H1 (cell line): ENCODE data around the gene DSE. TPM values are rescaled to one million over a fixed set of nuclear protein-coding genes. Genes with fewer than 3 reads are reported as not detected.

Source experiments
- CTCF ChIA-PET: fragments of 300-600 bp; sonication (Branson Sonifier 250); formaldehyde crosslinking; loops from one replicate; lab custom pipeline; 2021; ENCODE audit not compliant: partially characterized antibody; lab: Charles Lee
- POLR2A ChIA-PET: fragments of 300-600 bp; sonication (Branson Sonifier 250); formaldehyde crosslinking; loops from one replicate; lab custom pipeline; 2021; ENCODE audit warnings: inconsistent platforms; ENCODE audit not compliant: partially characterized antibody; lab: Charles Lee
- DNase-seq, 2 experiments: peaks; one replicate each; pipeline versions ENCODE4 v3.0.0 to v3.0.0-alpha.2; 2010 to 2022; ENCODE audit warnings: low spot score in 2 of 2, low read depth in 1 of 2, mixed read lengths in 1 of 2
- FAIRE-seq: peaks from 2 replicates; lab custom pipeline; 2011; peaks lifted over from hg19 to GRCh38; lab: Jason Lieb, UNC
- H2AFZ ChIP-seq: 2 replicates; pipeline ENCODE4 v1.8.1; 2012; ENCODE audit warnings: low read length, inconsistent platforms
- H2AK5ac ChIP-seq: 2 replicates; pipeline ENCODE4 v1.6.1; 2013; ENCODE audit warnings: low read depth, low read length
- H2BK120ac ChIP-seq: replicated peaks from 2 replicates; pipeline ENCODE3; 2013; ENCODE audit warnings: low read depth, low read length, inconsistent platforms
- H2BK12ac ChIP-seq: 2 replicates; pipeline ENCODE4 v1.6.1; 2013; ENCODE audit warnings: low read depth, low read length
- H2BK15ac ChIP-seq: 2 replicates; pipeline ENCODE4 v1.6.1; 2013; ENCODE audit warnings: low read length
- H2BK20ac ChIP-seq: 2 replicates; pipeline ENCODE4 v1.6.1; 2013; ENCODE audit warnings: low read length
- H2BK5ac ChIP-seq: 2 replicates; pipeline ENCODE4 v1.6.1; 2013; ENCODE audit warnings: low read depth, low read length
- H3K14ac ChIP-seq: 2 replicates; pipeline ENCODE4 v1.6.1; 2013; ENCODE audit warnings: inconsistent platforms; ENCODE audit not compliant: insufficient read length
- H3K18ac ChIP-seq: 2 replicates; pipeline ENCODE4 v1.6.1; 2013; ENCODE audit warnings: low read length; ENCODE audit errors: extremely low read depth
- H3K23ac ChIP-seq: 2 replicates; pipeline ENCODE4 v1.6.1; 2013; ENCODE audit warnings: inconsistent platforms; ENCODE audit not compliant: insufficient read length
- H3K23me2 ChIP-seq: 2 replicates; pipeline ENCODE4 v1.6.1; 2013; ENCODE audit warnings: low read depth, low read length
- H3K27ac ChIP-seq: 2 replicates; pipeline ENCODE4 v1.6.1; 2011; ENCODE audit warnings: low read depth, low read length, inconsistent platforms
- H3K27me3 ChIP-seq, 4 experiments: replicated peaks in 1 of 4; 1 replicate in 1 of 4; 2 replicates in 3 of 4; pipeline versions ENCODE4 v1.6.1 to v1.8.1; 2011 to 2013; ENCODE audit warnings: low read length in 3 of 4, mild to moderate bottlenecking in 3 of 4, inconsistent platforms in 2 of 4, mixed read lengths in 2 of 4, moderate library complexity in 1 of 4; ENCODE audit not compliant: control insufficient read depth in 3 of 4, insufficient read depth in 3 of 4; ENCODE audit errors: extremely low read depth in 1 of 4
- H3K36me3 ChIP-seq, 4 experiments: 2 replicates each; pipeline versions ENCODE4 v1.6.1 to v1.8.1; 2011 to 2013; ENCODE audit warnings: mild to moderate bottlenecking in 4 of 4, low read length in 3 of 4, moderate library complexity in 2 of 4, control low read depth in 1 of 4, inconsistent platforms in 1 of 4; ENCODE audit not compliant: insufficient read depth in 4 of 4, control insufficient read depth in 2 of 4
- H3K4ac ChIP-seq: replicated peaks from 2 replicates; pipeline ENCODE3; 2013; ENCODE audit warnings: low read length, low read depth, mixed read lengths, inconsistent platforms; ENCODE audit not compliant: insufficient read length
- H3K4me1 ChIP-seq, 4 experiments: replicated peaks in 1 of 4; 1 replicate in 1 of 4; 2 replicates in 3 of 4; pipeline versions ENCODE4 v1.6.1 to v1.8.1; 2011 to 2013; ENCODE audit warnings: low read length in 3 of 4, inconsistent platforms in 2 of 4, mixed read lengths in 1 of 4; ENCODE audit not compliant: insufficient read depth in 4 of 4, control insufficient read depth in 3 of 4
- H3K4me2 ChIP-seq, 2 experiments: 2 replicates each; pipeline versions ENCODE4 v1.6.1 to v1.8.1; 2011 to 2013; ENCODE audit warnings: low read depth in 2 of 2, low read length in 2 of 2, control low read depth in 1 of 2, inconsistent platforms in 1 of 2, mild to moderate bottlenecking in 1 of 2; ENCODE audit not compliant: insufficient read depth in 1 of 2
- H3K4me3 ChIP-seq, 4 experiments: fragments of 200-600, 300-600 bp in 1 of 4; sonication (generic), shearing (Covaris generic), sonication (Bioruptor Twin) in 1 of 4; 2 replicates each; pipeline versions ENCODE4 v1.5.1 to v1.8.1; 2011 to 2016; ENCODE audit warnings: low read length in 4 of 4, low read depth in 3 of 4, control low read depth in 2 of 4, inconsistent platforms in 2 of 4, mild to moderate bottlenecking in 2 of 4, mixed read lengths in 1 of 4, moderate library complexity in 1 of 4; ENCODE audit not compliant: insufficient read depth in 2 of 4; ENCODE audit errors: extremely low read depth in 1 of 4
- H3K56ac ChIP-seq: replicated peaks from 2 replicates; pipeline ENCODE3; 2013; ENCODE audit warnings: low read depth, mild to moderate bottlenecking, mixed read lengths, low read length, inconsistent platforms; ENCODE audit not compliant: insufficient read length
- H3K79me1 ChIP-seq: 2 replicates; pipeline ENCODE4 v1.6.1; 2013; ENCODE audit warnings: low read depth, low read length, control low read depth
- H3K79me2 ChIP-seq, 2 experiments: 2 replicates each; pipeline versions ENCODE4 v1.6.1 to v1.8.1; 2012 to 2013; ENCODE audit warnings: low read length in 2 of 2, mild to moderate bottlenecking in 2 of 2, inconsistent platforms in 1 of 2; ENCODE audit not compliant: insufficient read depth in 2 of 2, control insufficient read depth in 1 of 2
- H3K9ac ChIP-seq, 4 experiments: replicated peaks in 1 of 4; 1 replicate in 1 of 4; 2 replicates in 3 of 4; pipeline versions ENCODE4 v1.6.1 to v1.8.1; 2011 to 2013; ENCODE audit warnings: low read depth in 3 of 4, low read length in 3 of 4, control low read depth in 2 of 4, mild to moderate bottlenecking in 2 of 4, moderate library complexity in 2 of 4, inconsistent platforms in 1 of 4; ENCODE audit errors: extremely low read depth in 1 of 4
- H3K9me3 ChIP-seq, 2 experiments: 2 replicates each; pipeline versions ENCODE4 v1.6.1 to v1.8.1; 2012 to 2013; ENCODE audit warnings: mild to moderate bottlenecking in 2 of 2, moderate library complexity in 2 of 2, control low read depth in 1 of 2, inconsistent platforms in 1 of 2, low read depth in 1 of 2, low read length in 1 of 2, mixed read lengths in 1 of 2; ENCODE audit not compliant: insufficient read depth in 2 of 2
- H4K20me1 ChIP-seq, 2 experiments: replicated peaks in 1 of 2; 2 replicates each; pipeline versions ENCODE3 to v1.8.1; 2011 to 2013; ENCODE audit warnings: inconsistent platforms in 2 of 2, low read length in 2 of 2, mild to moderate bottlenecking in 1 of 2; ENCODE audit not compliant: insufficient read depth in 2 of 2, control insufficient read depth in 1 of 2
- H4K5ac ChIP-seq: 2 replicates; pipeline ENCODE4 v1.6.1; 2013; ENCODE audit warnings: low read length, low read depth, mixed read lengths, inconsistent platforms; ENCODE audit not compliant: insufficient read length
- H4K8ac ChIP-seq: 2 replicates; pipeline ENCODE4 v1.8.0; 2013; ENCODE audit warnings: mild to moderate bottlenecking, moderate library complexity, low read length, inconsistent platforms; ENCODE audit not compliant: insufficient read depth; ENCODE audit errors: extremely low read depth
- H4K91ac ChIP-seq: replicated peaks from 2 replicates; pipeline ENCODE3; 2013; ENCODE audit warnings: low read length, mixed read lengths, inconsistent platforms; ENCODE audit not compliant: insufficient read length
- CEBPB ChIP-seq: IDR thresholded peaks from 2 replicates; pipeline ENCODE4 v1.6.1; 2012; ENCODE audit warnings: low read depth, low read length
- CHD2 ChIP-seq: IDR thresholded peaks from 2 replicates; pipeline ENCODE4 v1.6.1; 2012; ENCODE audit warnings: low read length, improper control_type of control experiment
- CTBP2 ChIP-seq: IDR thresholded peaks from 2 replicates; pipeline ENCODE4 v1.7.0; 2011; ENCODE audit warnings: borderline replicate concordance, mild to moderate bottlenecking, moderate library complexity, mixed read lengths, low read length; ENCODE audit not compliant: insufficient read depth, insufficient read length
- HDAC2 ChIP-seq, 2 experiments: fragments of 300-600 bp in 1 of 2; sonication (generic) in 1 of 2; IDR thresholded peaks; 2 replicates each; pipeline ENCODE4 v1.6.1; 2011 to 2012; ENCODE audit warnings: low read depth in 2 of 2, low read length in 2 of 2, mild to moderate bottlenecking in 2 of 2, moderate library complexity in 2 of 2, borderline replicate concordance in 1 of 2, inconsistent platforms in 1 of 2
- RBBP5 ChIP-seq: IDR thresholded peaks from 2 replicates; pipeline ENCODE4 v1.7.1; 2012; ENCODE audit warnings: low read depth, mild to moderate bottlenecking, inconsistent platforms, low read length, moderate library complexity, borderline replicate concordance
- RXRA ChIP-seq: IDR thresholded peaks from 2 replicates; pipeline ENCODE4 v1.6.1; 2011; ENCODE audit warnings: low read depth, mild to moderate bottlenecking, low read length, moderate library complexity; ENCODE audit not compliant: insufficient read depth
- SAP30 ChIP-seq: fragments of 300-600 bp; sonication (generic); IDR thresholded peaks from 2 replicates; pipeline ENCODE4 v1.7.1; 2012; ENCODE audit warnings: low read length, moderate library complexity, mild to moderate bottlenecking, inconsistent platforms; ENCODE audit not compliant: insufficient read depth, insufficient replicate concordance
- SIRT6 ChIP-seq: IDR thresholded peaks from one replicate; pipeline ENCODE4 v1.7.1; 2012; ENCODE audit warnings: low read length, inconsistent platforms
- SP1 ChIP-seq: IDR thresholded peaks from 2 replicates; pipeline ENCODE4 v1.6.1; 2011; ENCODE audit warnings: low read depth, low read length
- TAF7 ChIP-seq: optimal IDR thresholded peaks from 2 replicates; pipeline ENCODE3; 2011; ENCODE audit warnings: low read depth, mild to moderate bottlenecking, inconsistent platforms, low read length, moderate library complexity, borderline replicate concordance
- TCF12 ChIP-seq: IDR thresholded peaks from 2 replicates; pipeline ENCODE4 v1.6.1; 2011; ENCODE audit warnings: low read depth, mild to moderate bottlenecking, low read length
- YY1 ChIP-seq: IDR thresholded peaks from 2 replicates; pipeline ENCODE4 v1.6.1; 2011; ENCODE audit warnings: low read depth, mild to moderate bottlenecking, low read length
- WGBS, 2 experiments: shearing (Covaris generic) in 1 of 2; methylation state at CpG; one replicate each; pipeline versions ENCODE4 v1.1.6 to v1.1.7; 2013 to 2015; ENCODE audit warnings: low lambda C conversion rate in 2 of 2, mixed read lengths in 2 of 2, inconsistent platforms in 1 of 2, low coverage in 1 of 2, missing lambda C conversion rate in 1 of 2; ENCODE audit not compliant: insufficient replicate concordance in 2 of 2, insufficient coverage in 1 of 2, insufficient read length in 1 of 2; ENCODE audit errors: extremely low coverage in 1 of 2, missing lambda C conversion rate in 1 of 2; 5-methylcytosine and 5-hydroxymethylcytosine counted together
- polyA plus RNA-seq, 7 experiments: library from polyadenylated mRNA; depleted of rRNA in 3 of 7; stranded (reverse) in 5 of 7; unstranded in 2 of 7; fragments of >200 nt in 5 of 7; fragments of 200-250 nt in 2 of 7; gene quantifications; 1 replicate in 5 of 7; 2 replicates in 1 of 7; 4 replicates in 1 of 7; pipeline versions ENCODE4 v1.2.1 to v1.2.3, GENCODE V29; 2011 to 2013; ENCODE audit warnings: missing spikeins in 2 of 7, mixed read lengths in 2 of 7
- total RNA-seq: library from RNA; stranded (reverse); fragmentation: NEBNext Ultra II Directional; extraction: Animal tissue kit (Norgen Biotek cat#: 25700); gene quantifications from 2 replicates; pipeline ENCODE4 v1.2.1, GENCODE V29; 2021

The DSE gene
- total and polyA plus RNA-seq, 2 of the 8 experiments (the other 6 are each of a cell fraction or from before 2014, with no cell fraction given), result 32.5 to 94.4 TPM

GRCh38 chr6:116450769-116451740 lies 80.3 kb downstream of the DSE start:
- no peak overlapping the region for H2BK120ac ChIP-seq
- no peaks in the 10 kb centered on the region for H3K9me3 ChIP-seq
- H3K4me1 ChIP-seq, result peaks cover 0 to 2% (median 0%) of the 10 kb centered on the region in 4 experiments; a peak in 1 of 7 replicates
- no peak overlapping the region for H3K4me3 ChIP-seq
- H4K8ac ChIP-seq, result no peak overlapping the region
- H2BK15ac ChIP-seq, result no peak overlapping the region
- no peak overlapping the region for H3K14ac ChIP-seq
- FAIRE-seq (no peak), DNase-seq (no peak)
- no peaks in the 10 kb centered on the region for H3K27me3 ChIP-seq
- no peak overlapping the region for H3K4ac ChIP-seq
- no peaks in the 10 kb centered on the region for H4K20me1 ChIP-seq
- H3K23me2 ChIP-seq, result no peaks in the 10 kb centered on the region; the same call in 1 of the 2 replicates
- no peak overlapping the region for H2BK5ac ChIP-seq
- no peak overlapping the region for H2AK5ac ChIP-seq
- ChIA-PET POLR2A (no interaction called here), CTCF (interaction anchor here (0.5 to 2.5 kb wide), 17 partner anchors 9 to 522 kb away, joined by 3 to 9 read pairs (median 3); partner anchors contain the start of gene CALHM5)
- H3K4me2 ChIP-seq, result no peak overlapping the region
- H3K79me2 ChIP-seq, result no peaks in the 10 kb centered on the region
- H2AFZ ChIP-seq, result no peak overlapping the region
- H4K91ac ChIP-seq, result no peak overlapping the region
- no peaks in the 10 kb centered on the region for H3K36me3 ChIP-seq
- no peak overlapping the region for H2BK20ac ChIP-seq
- no peak overlapping the region for H2BK12ac ChIP-seq
- WGBS, 2 experiments, result 85% methylated on average over 9 of the region's 9 CpGs; no CpG with 5 or more reads in 1 of the 2 experiments
- H3K27ac ChIP-seq, result no peak overlapping the region
- H3K18ac ChIP-seq, result no peak overlapping the region
- H3K56ac ChIP-seq, result no peak overlapping the region
- H3K79me1 ChIP-seq, result no peaks in the 10 kb centered on the region
- no peak overlapping the region for H3K23ac ChIP-seq
- peak overlapping the region in 1 of 4 experiments; percentile 21; a peak in 3 of 7 replicates for H3K9ac ChIP-seq
- H4K5ac ChIP-seq, result no peak overlapping the region
- no peak for TF ChIP-seq SP1
- TF ChIP-seq HDAC2 (IDR thresholded peaks at IDR 0.05; ENCODE audit: borderline replicate concordance in 1 of 2, low read depth in 2 of 2, low read length in 2 of 2), result no peak
- no peak for TF ChIP-seq CEBPB
- no peak for TF ChIP-seq RXRA
- no peak for TF ChIP-seq RBBP5
- TF ChIP-seq TCF12, result no peak
- TF ChIP-seq SAP30, result no peak
- no peak for TF ChIP-seq TAF7
- TF ChIP-seq CTBP2, result no peak
- TF ChIP-seq CHD2, result no peak
- TF ChIP-seq SIRT6, result no peak
- no peak for TF ChIP-seq YY1
